Skeletal muscle tissue (tissue), 4 donors: ENCODE measurements around the gene ITPA. TPM values are rescaled to one million over a fixed set of nuclear protein-coding genes. Genes with fewer than 3 reads are reported as not detected.
"Not testable (repeated sequence)": the region's sequence is repeated elsewhere in the genome, so short reads cannot be mapped to it uniquely, and the experiment has no call there.

ENCODE experiments used
- H3K27ac ChIP-seq: one replicate; pipeline ENCODE4 v1.7.0; 2013; ENCODE audit warnings: mild to moderate bottlenecking, low read depth, low read length, inconsistent platforms
- H3K27me3 ChIP-seq, 3 donors: one replicate each; pipeline ENCODE4 v1.7.0; 2013; ENCODE audit warnings: low read length in 3 of 3; ENCODE audit not compliant: control insufficient read depth in 3 of 3, insufficient read depth in 3 of 3
- H3K36me3 ChIP-seq, 3 donors: one replicate each; pipeline ENCODE4 v1.7.0; 2013; ENCODE audit warnings: low read length in 3 of 3; ENCODE audit not compliant: control insufficient read depth in 3 of 3, insufficient read depth in 3 of 3
- H3K4me1 ChIP-seq, 3 donors: one replicate each; pipeline ENCODE4 v1.7.0; 2013; ENCODE audit warnings: low read length in 3 of 3, mild to moderate bottlenecking in 3 of 3; ENCODE audit not compliant: control insufficient read depth in 3 of 3, insufficient read depth in 3 of 3
- H3K4me3 ChIP-seq, 3 donors: one replicate each; pipeline ENCODE4 v1.7.0; 2013; ENCODE audit warnings: low read length in 3 of 3
- H3K9ac ChIP-seq, 3 donors: one replicate each; pipeline ENCODE4 v1.7.0; 2013; ENCODE audit warnings: low read length in 3 of 3, mild to moderate bottlenecking in 3 of 3, moderate library complexity in 2 of 3, low read depth in 1 of 3
- H3K9me3 ChIP-seq, 3 donors: one replicate each; pipeline ENCODE4 v1.7.0; 2013; ENCODE audit warnings: low read length in 3 of 3; ENCODE audit not compliant: control insufficient read depth in 3 of 3
- total RNA-seq: library from RNA; depleted of rRNA; stranded (reverse); fragments of >200 nt; gene quantifications from one replicate; pipeline ENCODE4 v1.2.3, GENCODE V29; 2014
- donor health status: Osteomylitis.

Gene ITPA
- total RNA-seq, 1 donor from 2014 or later = 42.8 TPM

DNA sequence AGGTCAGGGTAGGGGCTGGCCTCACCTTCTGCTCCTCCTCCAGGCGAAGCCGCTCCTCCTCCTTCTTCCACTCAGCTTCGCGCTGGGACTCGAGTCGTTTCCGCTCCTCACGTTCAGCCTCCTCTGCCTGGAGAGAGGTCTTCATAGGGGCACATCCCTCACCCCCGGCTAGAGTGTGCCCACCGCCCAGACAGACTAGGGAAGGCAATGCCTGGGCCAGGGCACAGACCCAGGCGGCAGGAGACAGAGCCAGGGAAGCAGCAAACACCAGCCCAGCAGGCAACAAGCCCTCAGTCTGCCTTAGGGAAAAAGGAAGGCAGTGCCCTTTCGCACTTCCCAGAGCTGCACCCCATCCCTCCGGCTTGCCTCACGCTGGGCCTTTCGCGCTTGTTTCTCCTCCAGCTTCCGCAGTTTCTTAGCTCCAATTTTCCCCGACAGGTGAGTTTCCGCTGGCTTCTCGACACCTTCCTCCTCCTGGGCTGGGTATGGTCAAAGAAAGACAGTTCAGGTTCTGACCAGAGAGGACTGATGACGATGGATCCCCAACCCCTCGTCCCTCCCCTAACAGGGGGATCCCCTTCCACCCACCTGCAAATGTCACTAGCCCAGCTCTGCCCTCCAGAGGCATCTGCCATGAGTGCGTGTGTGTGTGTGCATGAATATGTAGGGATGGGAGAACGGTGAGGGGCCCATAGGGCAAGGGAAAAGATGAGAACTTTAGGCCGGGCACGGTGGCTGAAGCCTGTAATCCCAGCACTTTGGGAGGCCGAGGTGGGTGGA lies 9.1 kb upstream of the ITPA start:
- Histone ChIP-seq H3K4me3 (no peak overlapping the region), H3K27me3 (no peaks in the 10 kb centered on the region), H3K9me3 (no peaks in the 10 kb centered on the region), H3K36me3 (peaks cover 28 to 45% (median 45%) of the 10 kb centered on the region in 3 donors), H3K27ac (no peak overlapping the region), H3K4me1 (peaks cover 10 to 11% (median 11%) of the 10 kb centered on the region in 3 donors), H3K9ac (no peak overlapping the region)

DNA sequence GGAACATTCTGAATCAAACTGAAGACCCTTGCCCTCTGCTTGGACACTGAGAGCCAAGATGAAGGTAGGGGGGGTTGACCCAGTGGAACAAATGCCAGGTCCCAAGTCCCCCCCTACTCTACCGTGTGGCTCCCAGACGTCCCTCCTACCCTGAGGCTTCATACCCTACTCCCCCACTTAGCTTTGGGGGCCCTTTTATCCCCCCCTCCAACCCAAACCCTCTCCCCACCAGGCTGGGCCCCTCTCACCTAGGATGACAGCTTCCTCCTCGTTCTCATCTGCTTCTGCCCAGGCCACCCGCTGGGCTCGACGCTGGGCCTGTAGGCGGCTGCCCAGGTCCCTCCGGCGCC lies 6.4 kb upstream of the ITPA start:
- Histone ChIP-seq H3K27me3 (no peaks in the 10 kb centered on the region), H3K36me3 (peaks cover 18 to 28% (median 25%) of the 10 kb centered on the region in 3 donors), H3K4me3 (peak overlapping the region in 1 of 3 donors; percentile 94), H3K9ac (peak overlapping the region; percentile 89 to 91 (median 90)), H3K27ac (no peak overlapping the region), H3K4me1 (peaks cover 10 to 11% (median 11%) of the 10 kb centered on the region in 3 donors), H3K9me3 (no peaks in the 10 kb centered on the region)

- peak overlapping the region; percentile 89 to 91 (median 90) for H3K9ac ChIP-seq
- H3K4me3 ChIP-seq = peak overlapping the region; percentile 90 to 97 (median 94)
- peak overlapping the region; percentile 64 for H3K27ac ChIP-seq
- peaks cover 18 to 28% (median 25%) of the 10 kb centered on the region in 3 donors for H3K36me3 ChIP-seq
- peaks cover 12% of the 10 kb centered on the region in 3 donors for H3K4me1 ChIP-seq
- H3K27me3 ChIP-seq = no peaks in the 10 kb centered on the region
- no peaks in the 10 kb centered on the region for H3K9me3 ChIP-seq
These were observed 5.8 kb upstream of the ITPA start for GRCh38 chr20:3203315-3204123.

GRCh38 chr20:3204124-3204794 lies 5.0 kb upstream of the ITPA start, which contains the start of gene DDRGK1:
Gene DDRGK1, minus strand, starts transcription at chr20:3204682. Its CDS starts 55 bp downstream, at chr20:3204627.
- Histone ChIP-seq H3K9me3 (no peaks in the 10 kb centered on the region), H3K4me3 (peak within 1 kb of the TSS; percentile 90 to 97 (median 94)), H3K36me3 (peaks cover 15 to 21% (median 17%) of the 10 kb centered on the region in 3 donors), H3K27ac (peak within 1 kb of the TSS; percentile 64), H3K4me1 (peaks cover 15 to 17% (median 16%) of the 10 kb centered on the region in 3 donors), H3K27me3 (no peaks in the 10 kb centered on the region), H3K9ac (peak within 1 kb of the TSS; percentile 89 to 91 (median 90))

DNA sequence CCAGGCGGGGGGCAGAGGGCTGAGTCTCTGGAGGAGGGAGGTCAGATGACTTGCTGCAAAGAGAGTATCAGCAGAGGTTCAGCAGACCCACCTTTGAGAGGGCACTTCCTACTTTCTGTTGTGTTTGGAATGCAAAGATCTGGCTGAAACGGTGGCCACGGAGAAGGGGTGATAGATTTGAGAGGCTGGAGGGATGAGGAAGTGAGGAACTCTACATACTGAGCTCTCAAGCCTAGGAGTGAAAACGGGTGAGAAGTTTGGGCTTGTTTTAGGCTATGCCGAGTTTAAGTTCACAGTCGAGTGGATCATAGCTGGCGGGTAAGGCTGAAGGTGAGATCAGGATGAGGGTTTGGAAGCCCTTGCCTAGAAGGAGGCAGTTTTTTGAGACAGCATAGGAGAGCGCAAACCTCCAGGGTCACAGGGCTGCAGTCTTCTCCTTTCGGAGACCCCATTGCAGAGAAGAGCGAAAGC lies 477 bp upstream of the ITPA start:
- peaks cover 6% of the 10 kb centered on the region in 3 donors for H3K36me3 ChIP-seq
- H3K4me3 ChIP-seq = peak overlapping the region; percentile 88 to 96 (median 89)
- peak overlapping the region; percentile 64 for H3K27ac ChIP-seq
- no peaks in the 10 kb centered on the region for H3K9me3 ChIP-seq
- peak overlapping the region; percentile 82 to 92 (median 90) for H3K9ac ChIP-seq
- peaks cover 13 to 21% (median 14%) of the 10 kb centered on the region in 3 donors for H3K4me1 ChIP-seq
- no peaks in the 10 kb centered on the region for H3K27me3 ChIP-seq

- Histone ChIP-seq H3K4me1 (peaks cover 11 to 21% (median 12%) of the 10 kb centered on the region in 3 donors), H3K27ac (peak overlapping the region; percentile 64), H3K36me3 (peaks cover 9 to 13% (median 11%) of the 10 kb centered on the region in 3 donors), H3K4me3 (peak overlapping the region; percentile 88 to 96 (median 89)), H3K9me3 (no peaks in the 10 kb centered on the region), H3K27me3 (no peaks in the 10 kb centered on the region), H3K9ac (peak overlapping the region; percentile 82 to 92 (median 90))
These were observed 634 bp downstream of the ITPA start for GRCh38 chr20:3209946-3210317.

DNA sequence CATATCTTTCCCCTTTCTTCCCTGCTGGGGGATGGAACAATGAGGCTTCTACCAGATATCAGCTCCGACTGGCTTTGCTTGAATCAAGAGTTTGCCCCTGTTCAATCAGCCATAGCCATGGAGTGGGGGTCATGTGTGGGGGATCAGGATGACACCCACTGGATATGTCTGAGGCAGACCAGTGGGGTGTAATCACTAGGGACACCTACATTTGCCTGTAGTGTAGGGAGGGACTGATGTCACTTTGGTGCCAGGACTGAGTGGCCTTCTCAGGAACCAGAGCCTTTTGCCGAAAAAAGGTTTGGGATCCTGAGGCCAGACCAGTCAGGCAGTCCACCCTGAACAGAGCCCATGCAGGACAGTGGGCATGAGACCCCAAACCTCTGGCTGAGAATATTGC lies 1.0 kb downstream of the ITPA start:
- H3K4me3 ChIP-seq = peak overlapping the region; percentile 88 to 96 (median 89)
- peaks cover 11 to 21% (median 12%) of the 10 kb centered on the region in 3 donors for H3K4me1 ChIP-seq
- no peak overlapping the region for H3K27ac ChIP-seq
- no peaks in the 10 kb centered on the region for H3K27me3 ChIP-seq
- peak overlapping the region; percentile 82 to 92 (median 90) for H3K9ac ChIP-seq
- peaks cover 11 to 17% (median 16%) of the 10 kb centered on the region in 3 donors for H3K36me3 ChIP-seq
- no peaks in the 10 kb centered on the region for H3K9me3 ChIP-seq

GRCh38 chr20:3213226-3213625 lies 3.9 kb downstream of the ITPA start:
- H3K4me3 ChIP-seq = no peak overlapping the region
- no peaks in the 10 kb centered on the region for H3K27me3 ChIP-seq
- no peaks in the 10 kb centered on the region for H3K9me3 ChIP-seq
- H3K36me3 ChIP-seq = peaks cover 12 to 19% (median 18%) of the 10 kb centered on the region in 3 donors
- no peak overlapping the region for H3K9ac ChIP-seq
- peaks cover 11 to 22% (median 12%) of the 10 kb centered on the region in 3 donors for H3K4me1 ChIP-seq
- H3K27ac ChIP-seq = no peak overlapping the region

DNA sequence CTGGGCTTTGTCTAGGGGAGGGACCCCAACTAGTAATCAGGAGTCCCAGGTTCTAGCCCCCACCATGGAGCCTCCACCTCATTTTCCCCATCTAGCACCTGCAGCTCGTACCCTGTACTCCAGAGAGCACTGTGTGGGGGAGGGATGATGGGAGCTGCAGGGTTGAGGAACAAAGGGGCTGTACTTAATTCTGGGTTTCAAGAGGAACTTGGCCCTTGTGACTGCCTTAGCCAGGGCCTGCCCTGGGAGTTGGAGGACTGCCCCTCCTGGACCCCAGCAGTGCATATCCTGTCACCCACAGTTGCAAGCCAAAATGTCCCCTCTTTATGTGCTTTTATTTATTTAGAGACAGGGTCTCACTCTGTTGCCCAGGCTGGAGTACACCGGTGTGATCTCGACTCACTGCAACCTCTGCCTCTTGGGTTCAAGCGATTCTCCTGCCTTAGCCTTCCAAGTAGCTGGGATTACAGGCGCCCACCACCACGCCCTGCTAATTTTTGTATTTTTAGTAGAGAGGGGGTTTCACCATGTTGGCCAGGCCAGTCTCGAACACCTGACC lies 6.1 kb downstream of the ITPA start:
- not testable (repeated sequence) for H3K9ac ChIP-seq, H3K27ac ChIP-seq, H3K4me3 ChIP-seq, H3K4me1 ChIP-seq, H3K9me3 ChIP-seq, H3K27me3 ChIP-seq
- peaks cover 10 to 24% (median 18%) of the 10 kb centered on the region in 3 donors for H3K36me3 ChIP-seq
